Measurements from ENCODE around the gene HPSE2. TPM values are rescaled to one million over a fixed set of nuclear protein-coding genes. Genes with fewer than 3 reads are reported as not detected.

HPSE2 gene
- total RNA-seq, 4 donors from 2014 or later = 1.1 TPM; not detected in 3

DNA sequence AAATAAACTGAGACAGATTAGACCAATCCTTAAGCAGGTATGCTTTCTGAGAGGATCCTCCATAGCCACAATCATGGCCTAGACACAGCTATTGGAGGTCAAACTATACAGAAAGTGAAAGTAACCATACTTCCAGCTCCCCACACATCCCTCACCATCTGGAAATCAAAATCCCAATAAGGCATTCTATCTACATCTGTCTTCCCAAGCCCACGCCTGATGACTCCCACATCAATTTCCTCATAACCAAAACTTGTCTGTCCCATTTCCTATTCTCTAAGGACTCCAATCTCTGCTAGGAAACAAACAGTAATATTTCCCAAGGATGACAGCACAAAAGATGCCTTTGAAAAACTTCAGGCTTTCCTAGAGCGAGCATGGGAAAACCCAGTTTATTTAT, 541.6 kb downstream of the HPSE2 start:
- Histone ChIP-seq H3K36me3 (no peaks in the 10 kb centered on the region), H3K27me3 (no peaks in the 10 kb centered on the region), H3K4me1 (no peaks in the 10 kb centered on the region), H3K9me3 (no peaks in the 10 kb centered on the region), H3K4me3 (no peak overlapping the region), H3K27ac (no peak overlapping the region)
- intact Hi-C loops (cut with DNase I; ENCODE audit: low total_unique reads) = no loop called here
- DNase-seq (peak in 1 of 2 donors; percentile 18), ATAC-seq (peak in 1 of 2 donors; percentile 69)
- TF ChIP-seq CTCF (IDR thresholded peaks at IDR 0.05 in 4 of 5, conservative IDR thresholded peaks at IDR 0.05 in 1 of 5) (no peak), POLR2A (IDR thresholded peaks at IDR 0.05) (no peak)
- in situ Hi-C loops (cut with MboI; ENCODE audit: low sequenced_read_pairs in 4 of 4) = no loop called here

- in situ Hi-C loops (cut with MboI; ENCODE audit: low sequenced_read_pairs in 4 of 4) (no loop called here), intact Hi-C loops (cut with DNase I; ENCODE audit: low total_unique reads) (no loop called here)
- ATAC-seq = no peak
- TF ChIP-seq POLR2A (IDR thresholded peaks at IDR 0.05) (no peak), CTCF (IDR thresholded peaks at IDR 0.05 in 4 of 5, conservative IDR thresholded peaks at IDR 0.05 in 1 of 5) (no peak)
- no peak overlapping the region for H3K27ac ChIP-seq
- no peaks in the 10 kb centered on the region for H3K36me3 ChIP-seq
- H3K4me3 ChIP-seq = no peak overlapping the region
- H3K4me1 ChIP-seq = no peaks in the 10 kb centered on the region
- peaks cover 0 to 11% (median 0%) of the 10 kb centered on the region in 3 donors for H3K9me3 ChIP-seq
- no peak for DNase-seq
- no peaks in the 10 kb centered on the region for H3K27me3 ChIP-seq
These were observed 548.0 kb downstream of the HPSE2 start for GRCh38 chr10:98687685-98688084.

- no peak overlapping the region for H3K4me3 ChIP-seq
- peak overlapping the region in 1 of 4 donors; percentile 24 for H3K27ac ChIP-seq
- no peaks in the 10 kb centered on the region for H3K36me3 ChIP-seq
- intact Hi-C loops (cut with DNase I; ENCODE audit: low total_unique reads) (no loop called here), in situ Hi-C loops (cut with MboI; ENCODE audit: low sequenced_read_pairs in 4 of 4) (no loop called here)
- ATAC-seq (peak in 1 of 2 donors; percentile 56), DNase-seq (no peak)
- TF ChIP-seq CTCF (IDR thresholded peaks at IDR 0.05 in 4 of 5, conservative IDR thresholded peaks at IDR 0.05 in 1 of 5) (no peak), POLR2A (IDR thresholded peaks at IDR 0.05) (no peak)
- no peaks in the 10 kb centered on the region for H3K4me1 ChIP-seq
- no peaks in the 10 kb centered on the region for H3K27me3 ChIP-seq
- peaks cover 0 to 11% (median 0%) of the 10 kb centered on the region in 3 donors for H3K9me3 ChIP-seq
These were observed 551.4 kb downstream of the HPSE2 start for GRCh38 chr10:98684019-98684899.

DNA sequence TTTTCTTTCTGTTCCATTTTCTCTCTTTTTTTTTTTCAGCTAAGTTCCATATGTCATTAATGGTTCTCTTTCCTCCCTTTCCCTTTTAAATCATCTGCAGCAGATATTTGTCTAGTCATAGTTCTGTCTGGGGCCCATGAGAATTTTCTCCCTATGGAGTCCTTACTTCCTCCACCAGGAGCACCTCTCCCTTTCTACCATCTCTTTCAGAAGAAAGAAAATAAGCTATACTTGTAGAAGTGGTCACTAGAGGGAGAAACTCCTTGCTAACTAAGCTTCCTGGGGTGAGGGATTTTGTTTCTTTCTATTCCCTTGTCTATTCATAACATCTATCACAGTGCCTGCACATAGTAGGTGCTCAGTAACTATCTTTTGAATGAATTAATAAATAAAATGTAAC, 558.8 kb downstream of the HPSE2 start:
- intact Hi-C loops (cut with DNase I; ENCODE audit: low total_unique reads) = no loop called here
- no peak overlapping the region for H3K27ac ChIP-seq
- no peak for ATAC-seq
- no peak for DNase-seq
- in situ Hi-C loops (cut with MboI; ENCODE audit: low sequenced_read_pairs in 4 of 4) = no loop called here
- no peak for TF ChIP-seq POLR2A (IDR thresholded peaks at IDR 0.05)
- no peak for TF ChIP-seq CTCF (IDR thresholded peaks at IDR 0.05 in 4 of 5, conservative IDR thresholded peaks at IDR 0.05 in 1 of 5)
- no peaks in the 10 kb centered on the region for H3K27me3 ChIP-seq
- no peaks in the 10 kb centered on the region for H3K4me1 ChIP-seq
- no peaks in the 10 kb centered on the region for H3K36me3 ChIP-seq
- H3K9me3 ChIP-seq = no peaks in the 10 kb centered on the region
- H3K4me3 ChIP-seq = no peak overlapping the region

Data from gastrocnemius medialis (tissue), 4 donors.